ENCODE data around the gene SHISA9.

DNA sequence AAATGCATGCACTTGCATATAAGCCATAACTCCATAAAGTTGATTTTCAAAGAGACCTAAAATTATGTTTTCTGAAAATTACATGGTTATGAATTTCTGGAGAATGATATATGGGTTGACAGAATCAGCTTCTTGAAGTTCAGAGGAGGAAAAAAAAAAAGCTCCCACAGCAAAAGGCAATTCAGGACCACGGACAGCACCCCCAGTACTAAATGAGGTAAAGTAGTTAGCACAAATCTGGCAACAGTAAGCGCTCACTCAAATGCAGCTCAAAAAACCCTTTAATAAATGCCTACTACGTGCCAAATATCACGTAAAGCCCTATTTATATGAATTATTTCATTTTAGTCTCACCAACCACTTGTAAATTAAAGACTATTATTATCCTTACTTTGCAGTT, 135.2 kb downstream of the SHISA9 start:
- TF ChIP-seq POLR2A (IDR thresholded peaks at IDR 0.05) (no peak), CTCF (IDR thresholded peaks at IDR 0.05) (no peak)
